GM19397 (cell line): ENCODE data around the gene MSANTD3.
"Not testable (repeated sequence)": the region's sequence is repeated elsewhere in the genome, so short reads cannot be mapped to it uniquely, and the experiment has no call there.

Experiments
- ATAC-seq: cut with Tn5 transposase; IDR thresholded peaks from one replicate; pipeline ENCODE4 v1.9.1; 2021; ENCODE audit warnings: mild to moderate bottlenecking, moderate library complexity; ENCODE audit not compliant: unreplicated experiment

Gene MSANTD3

GRCh38 chr9:100428871-100429654 lies 2.1 kb downstream of the MSANTD3 start:
- no peak for ATAC-seq

DNA sequence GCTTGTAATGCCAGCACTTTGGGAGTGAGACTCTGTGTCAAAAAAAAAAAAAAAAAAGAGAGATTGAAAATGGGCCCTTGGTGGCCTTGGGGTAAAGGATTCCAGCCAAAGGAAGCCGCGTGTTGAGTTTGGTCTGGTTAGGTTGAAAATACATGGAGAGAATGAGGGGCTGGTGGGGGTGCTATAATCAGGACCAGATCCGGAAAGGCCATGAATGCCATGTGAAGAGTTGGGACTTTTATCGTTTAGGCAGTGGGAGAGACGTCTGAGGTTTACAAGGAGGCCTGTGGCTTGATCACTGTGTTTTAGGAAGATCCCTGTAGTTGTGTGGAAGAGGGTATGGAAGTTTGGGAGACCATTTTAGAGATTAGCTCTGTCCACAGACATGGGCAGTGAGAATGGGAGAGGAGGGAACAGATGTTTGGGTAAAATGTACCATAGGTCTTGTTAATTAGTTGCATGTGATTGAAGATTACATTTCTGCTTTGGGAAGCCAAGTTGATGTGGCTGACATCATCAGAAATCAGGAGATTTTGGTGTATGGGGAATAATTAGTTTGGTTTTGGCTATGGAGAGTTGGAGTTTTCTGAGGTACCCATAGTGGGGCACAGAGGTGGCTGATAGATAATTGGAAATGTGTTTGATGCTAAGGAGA lies 3.5 kb downstream of the MSANTD3 start:
- no peak for ATAC-seq

GRCh38 chr9:100431886-100432285 lies 4.9 kb downstream of the MSANTD3 start:
- no peak for ATAC-seq

GRCh38 chr9:100432736-100433135 lies 5.8 kb downstream of the MSANTD3 start:
- ATAC-seq = no peak

DNA sequence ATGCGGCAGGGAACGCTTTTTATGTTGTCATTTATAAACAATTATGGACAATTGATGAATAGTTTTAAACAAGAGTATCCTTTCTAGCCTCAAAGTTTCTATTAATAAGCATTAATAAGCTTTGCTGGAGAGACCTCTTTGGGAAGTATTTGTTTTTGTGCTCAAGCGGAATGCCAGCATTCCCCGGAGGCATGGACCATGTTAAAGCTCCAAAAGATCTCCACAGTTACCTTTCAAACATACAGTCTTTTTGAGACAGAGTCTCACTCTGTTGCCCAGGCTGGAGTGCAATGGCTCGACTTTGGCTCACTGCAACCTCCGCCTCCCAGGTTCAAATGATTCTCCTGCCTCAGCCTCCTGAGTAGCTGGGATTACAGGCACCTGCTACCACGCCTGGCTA lies 9.6 kb downstream of the MSANTD3 start:
- ATAC-seq = no peak

DNA sequence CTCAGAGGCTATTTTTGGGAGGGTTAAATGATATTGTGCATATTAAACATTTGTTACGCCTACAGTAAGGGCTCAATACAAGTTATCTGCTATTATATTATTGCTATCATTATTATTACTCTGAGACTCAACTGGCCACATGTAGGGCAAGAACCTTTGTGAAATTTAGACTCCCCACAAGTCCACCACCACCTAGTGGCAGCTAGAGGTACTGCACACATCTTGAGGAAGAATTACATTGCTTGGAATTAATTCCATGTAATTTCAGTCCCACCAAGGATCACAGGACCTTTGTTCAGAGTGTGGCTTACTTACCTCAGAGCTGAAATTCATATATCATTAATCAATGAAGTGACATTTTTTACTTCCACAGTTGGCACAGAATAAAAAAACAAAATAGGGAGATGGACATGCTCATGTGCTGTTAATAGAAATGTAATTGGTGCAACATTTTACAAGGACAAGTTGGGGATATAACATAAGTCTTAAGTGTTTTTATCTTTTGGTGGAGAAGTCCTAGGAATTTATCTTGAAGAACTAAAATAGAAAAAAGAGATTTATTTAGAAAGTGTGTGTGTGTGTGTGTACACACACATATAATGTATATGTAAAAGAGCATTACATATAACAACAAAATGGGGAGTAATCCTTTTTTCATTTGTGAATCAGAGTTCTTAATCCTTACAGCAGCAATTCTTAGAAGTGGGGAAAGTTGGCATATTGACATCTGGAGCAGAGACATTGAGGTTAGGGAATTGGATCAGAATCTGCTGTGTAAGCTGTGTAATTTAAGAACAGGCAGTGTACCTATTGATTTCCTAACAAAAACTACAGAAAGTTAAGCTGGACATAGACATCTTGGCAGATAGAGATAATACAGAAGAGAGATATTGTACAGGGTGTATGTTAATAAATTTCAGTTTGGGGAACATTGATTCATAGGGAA lies 11.2 kb downstream of the MSANTD3 start:
- ATAC-seq = no peak

DNA sequence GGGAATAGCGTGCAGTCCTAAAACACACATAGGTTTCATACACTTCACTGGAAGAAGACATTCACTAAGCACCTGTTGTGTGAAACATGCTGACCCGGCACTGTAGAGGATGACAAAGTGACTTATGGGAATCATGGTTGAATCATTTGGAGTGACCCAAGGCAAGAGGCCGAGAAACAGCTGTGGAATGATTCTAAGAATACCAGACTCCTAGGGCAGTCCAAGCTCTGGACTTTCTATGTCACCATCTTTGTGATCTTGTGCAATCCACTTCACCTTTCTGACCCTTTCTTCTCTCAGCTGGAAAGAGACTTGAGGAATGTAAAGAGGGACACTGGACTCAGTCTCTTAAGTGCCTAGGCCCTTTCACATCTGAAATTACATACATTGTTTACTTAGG lies 13.1 kb downstream of the MSANTD3 start:
- no peak for ATAC-seq

DNA sequence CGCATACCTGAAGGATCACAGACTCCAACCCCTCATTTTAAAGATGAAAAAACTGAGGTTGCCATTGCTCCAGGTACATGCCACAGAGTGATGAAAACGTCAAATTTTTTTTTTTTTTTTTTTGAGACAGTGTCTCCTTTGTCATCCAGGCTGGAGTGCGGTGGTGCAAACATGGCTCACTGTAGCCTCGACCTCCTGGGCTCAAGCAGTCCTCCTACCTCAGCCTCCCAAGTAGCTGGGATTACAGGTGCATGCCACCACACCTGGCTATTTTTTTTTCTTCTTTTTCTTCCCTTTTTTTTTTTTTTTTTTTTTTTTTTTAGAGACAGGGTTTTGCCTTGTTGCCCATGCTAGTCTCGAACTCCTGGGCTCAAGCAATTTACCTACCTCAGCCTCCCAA lies 13.5 kb downstream of the MSANTD3 start:
- ATAC-seq = not testable (repeated sequence)

- no peak for ATAC-seq
Observed at GRCh38 chr9:100441911-100442361, 15.0 kb downstream of the MSANTD3 start.

GRCh38 chr9:100443781-100444768 lies 17.1 kb downstream of the MSANTD3 start:
- no peak for ATAC-seq

DNA sequence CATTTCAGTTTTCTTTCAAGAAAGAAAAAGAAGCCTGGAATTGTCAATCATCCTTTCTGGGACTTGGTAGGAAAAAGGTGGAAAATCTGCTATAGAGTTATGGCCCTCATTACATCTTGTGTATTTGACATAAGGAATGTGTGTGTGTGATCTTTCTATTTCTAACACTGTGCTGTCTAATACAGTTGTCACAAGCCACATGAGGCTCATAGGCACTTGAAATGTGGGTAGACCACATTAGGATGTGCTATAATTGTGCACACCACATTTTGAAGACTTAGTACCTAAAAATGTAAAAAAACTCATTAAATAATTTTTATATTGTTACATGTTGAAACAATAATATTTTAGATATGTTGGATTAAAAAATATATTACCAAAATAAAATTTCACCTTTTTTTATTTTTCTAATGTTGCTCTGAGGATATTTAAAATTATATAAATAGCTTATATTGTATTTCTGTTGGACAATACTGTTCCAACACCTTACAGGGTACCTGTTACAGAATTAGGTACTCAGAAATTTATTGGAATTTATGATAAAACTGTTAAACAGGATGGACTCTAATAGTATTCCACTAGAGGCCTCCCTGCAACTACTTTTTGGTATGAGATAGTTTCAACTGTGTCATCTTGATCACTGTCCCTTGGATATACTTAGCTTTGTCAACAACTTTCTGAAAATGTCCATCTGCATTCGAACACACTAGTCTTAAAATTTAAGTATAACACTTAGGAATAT lies 18.4 kb downstream of the MSANTD3 start:
- ATAC-seq = no peak

GRCh38 chr9:100445903-100446549 lies 19.1 kb downstream of the MSANTD3 start:
- ATAC-seq = no peak

- no peak for ATAC-seq
Observed at GRCh38 chr9:100447041-100447440, 20.1 kb downstream of the MSANTD3 start.

DNA sequence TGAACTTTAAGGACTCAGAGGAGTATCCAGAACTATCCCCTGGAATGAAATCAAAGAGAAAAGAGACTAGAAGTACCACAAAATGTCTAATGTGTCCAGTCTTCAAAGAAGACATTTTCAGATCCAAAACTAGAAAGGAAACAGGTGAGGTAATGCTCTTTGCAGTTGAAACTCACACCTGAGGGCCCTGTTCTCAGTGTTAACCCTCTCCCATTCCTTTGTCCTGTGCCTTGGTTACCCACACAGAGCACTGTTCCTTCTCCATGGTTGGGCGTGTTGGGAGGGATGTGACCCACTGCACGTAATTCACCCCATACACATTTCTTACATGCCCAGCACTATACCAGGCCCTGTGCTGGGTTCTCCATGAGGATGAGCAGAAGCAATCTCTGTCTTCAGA lies 21.3 kb downstream of the MSANTD3 start:
- ATAC-seq = no peak

DNA sequence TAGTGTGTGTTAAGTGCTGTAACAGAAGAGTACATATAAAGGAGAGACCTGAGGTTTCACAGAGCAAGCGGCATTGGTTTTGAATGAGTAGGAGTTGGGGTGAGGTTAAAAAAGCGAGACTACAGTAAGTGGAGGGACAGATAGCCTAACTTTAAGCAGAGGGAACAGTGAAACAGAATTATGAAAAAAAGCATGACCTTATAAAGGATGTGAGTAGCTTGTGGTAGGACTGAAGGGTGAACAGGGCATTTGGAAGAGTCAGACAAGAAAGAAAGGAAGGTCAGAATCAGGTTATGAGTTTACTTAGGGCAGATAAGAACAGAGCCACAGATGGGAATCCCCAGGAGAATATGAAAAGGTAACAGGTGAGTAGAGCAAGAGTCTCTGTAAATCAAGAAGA lies 22.5 kb downstream of the MSANTD3 start:
- no peak for ATAC-seq

DNA sequence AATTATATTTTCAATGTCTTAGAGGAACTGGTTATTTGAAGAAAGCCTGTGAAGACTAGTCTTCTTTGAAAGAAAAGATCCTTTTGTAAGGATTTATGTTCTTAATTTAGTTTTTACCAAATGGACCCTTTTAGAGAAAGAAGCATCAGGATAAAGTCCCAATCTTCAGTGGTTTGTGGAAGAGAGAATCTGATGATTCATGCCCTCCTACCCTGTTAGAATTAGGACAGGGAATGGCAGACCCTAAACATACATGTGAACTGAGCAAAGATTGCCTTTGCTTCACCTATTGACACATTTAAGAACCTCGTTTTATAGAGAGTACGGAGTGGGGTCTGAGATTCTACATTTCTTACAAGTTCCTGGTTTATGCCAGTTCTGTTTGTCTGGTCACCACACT lies 26.0 kb downstream of the MSANTD3 start:
- ATAC-seq = no peak

DNA sequence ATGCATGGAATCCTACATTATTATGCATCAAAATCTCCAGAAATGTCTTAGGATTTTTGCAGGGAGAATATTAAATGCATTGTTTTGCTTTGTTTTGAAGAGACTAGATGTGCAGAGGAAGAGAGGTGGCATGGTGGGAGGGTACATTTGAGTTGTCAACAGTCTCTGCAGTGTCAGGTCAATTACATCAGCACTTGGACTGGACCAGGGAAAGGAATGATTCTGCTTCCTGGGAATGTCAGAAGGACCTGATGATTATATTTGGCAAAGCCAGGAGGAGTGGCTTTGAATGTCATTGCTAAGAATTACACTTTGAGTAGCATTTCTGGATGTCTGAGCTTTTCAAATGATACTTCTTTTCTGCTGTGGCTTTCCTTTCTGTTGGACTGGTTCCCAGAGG lies 28.5 kb downstream of the MSANTD3 start:
- ATAC-seq = no peak

GRCh38 chr9:100457517-100457916 lies 30.6 kb downstream of the MSANTD3 start:
- no peak for ATAC-seq

GRCh38 chr9:100459963-100460362 lies 33.0 kb downstream of the MSANTD3 start:
- no peak for ATAC-seq
